ENCODE results near the gene HLCS. TPM values are rescaled to one million over a fixed set of nuclear protein-coding genes. Genes with fewer than 3 reads are reported as not detected.
A peak's percentile ranks its signal among the peaks of the same experiment; 100 is the strongest.

Gene HLCS
- total RNA-seq, 1 donor: 59.7 TPM

- peak overlapping the region; percentile 76 for H3K4me3 ChIP-seq (ENCODE audit: insufficient read depth, low read length)
- H3K27ac ChIP-seq (ENCODE audit: low read depth, low read length): no peak overlapping the region
- H3K36me3 ChIP-seq (ENCODE audit: insufficient read depth, low read length): no peaks in the 10 kb centered on the region
- H4K20me1 ChIP-seq (ENCODE audit: insufficient read depth, low read length): no peaks in the 10 kb centered on the region
- no peaks in the 10 kb centered on the region for H3K9me3 ChIP-seq (ENCODE audit: low read depth, low read length)
- TF ChIP-seq, protein P1, sequence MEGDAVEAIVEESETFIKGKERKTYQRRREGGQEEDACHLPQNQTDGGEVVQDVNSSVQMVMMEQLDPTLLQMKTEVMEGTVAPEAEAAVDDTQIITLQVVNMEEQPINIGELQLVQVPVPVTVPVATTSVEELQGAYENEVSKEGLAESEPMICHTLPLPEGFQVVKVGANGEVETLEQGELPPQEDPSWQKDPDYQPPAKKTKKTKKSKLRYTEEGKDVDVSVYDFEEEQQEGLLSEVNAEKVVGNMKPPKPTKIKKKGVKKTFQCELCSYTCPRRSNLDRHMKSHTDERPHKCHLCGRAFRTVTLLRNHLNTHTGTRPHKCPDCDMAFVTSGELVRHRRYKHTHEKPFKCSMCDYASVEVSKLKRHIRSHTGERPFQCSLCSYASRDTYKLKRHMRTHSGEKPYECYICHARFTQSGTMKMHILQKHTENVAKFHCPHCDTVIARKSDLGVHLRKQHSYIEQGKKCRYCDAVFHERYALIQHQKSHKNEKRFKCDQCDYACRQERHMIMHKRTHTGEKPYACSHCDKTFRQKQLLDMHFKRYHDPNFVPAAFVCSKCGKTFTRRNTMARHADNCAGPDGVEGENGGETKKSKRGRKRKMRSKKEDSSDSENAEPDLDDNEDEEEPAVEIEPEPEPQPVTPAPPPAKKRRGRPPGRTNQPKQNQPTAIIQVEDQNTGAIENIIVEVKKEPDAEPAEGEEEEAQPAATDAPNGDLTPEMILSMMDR (IDR thresholded peaks at IDR 0.05; ENCODE audit: extremely low read depth, low read depth, low read length): no peak
- H3K4me1 ChIP-seq (ENCODE audit: insufficient read depth, low read length): peaks cover 19% of the 10 kb centered on the region
- H3K79me2 ChIP-seq (ENCODE audit: insufficient read depth, low read length): no peaks in the 10 kb centered on the region
- H2AFZ ChIP-seq (ENCODE audit: low read length): peak overlapping the region; percentile 85
- H3K4me2 ChIP-seq (ENCODE audit: insufficient read depth, low read length): peak overlapping the region; percentile 91
- no peak for DNase-seq (ENCODE audit: insufficient read length, low spot score, missing footprints)
- no peaks in the 10 kb centered on the region for H3K27me3 ChIP-seq (ENCODE audit: insufficient read depth, low read length)
Observed at GRCh38 chr21:36980280-36981048, 14.0 kb upstream of the HLCS start.

- Histone ChIP-seq H3K4me2 (ENCODE audit: insufficient read depth, low read length) (peak overlapping the region; percentile 70), H3K27ac (ENCODE audit: low read depth, low read length) (no peak overlapping the region), H3K36me3 (ENCODE audit: insufficient read depth, low read length) (no peaks in the 10 kb centered on the region), H3K27me3 (ENCODE audit: insufficient read depth, low read length) (no peaks in the 10 kb centered on the region), H3K9me3 (ENCODE audit: low read depth, low read length) (no peaks in the 10 kb centered on the region), H3K4me3 (ENCODE audit: insufficient read depth, low read length) (peak overlapping the region; percentile 51), H3K4me1 (ENCODE audit: insufficient read depth, low read length) (peaks cover 19% of the 10 kb centered on the region), H2AFZ (ENCODE audit: low read length) (peak overlapping the region; percentile 74), H3K79me2 (ENCODE audit: insufficient read depth, low read length) (no peaks in the 10 kb centered on the region), H4K20me1 (ENCODE audit: insufficient read depth, low read length) (no peaks in the 10 kb centered on the region)
- peak; percentile 89 for DNase-seq (ENCODE audit: insufficient read length, low spot score, missing footprints)
- TF ChIP-seq, protein P1 (IDR thresholded peaks at IDR 0.05; ENCODE audit: extremely low read depth, low read depth, low read length): peak; percentile 88
Observed at GRCh38 chr21:36976882-36977651, 10.6 kb upstream of the HLCS start.

GRCh38 chr21:36976228-36976861 lies 9.9 kb upstream of the HLCS start:
- Histone ChIP-seq H3K27me3 (ENCODE audit: insufficient read depth, low read length) (no peaks in the 10 kb centered on the region), H2AFZ (ENCODE audit: low read length) (no peak overlapping the region), H3K4me3 (ENCODE audit: insufficient read depth, low read length) (no peak overlapping the region), H3K36me3 (ENCODE audit: insufficient read depth, low read length) (no peaks in the 10 kb centered on the region), H3K4me2 (ENCODE audit: insufficient read depth, low read length) (no peak overlapping the region), H3K79me2 (ENCODE audit: insufficient read depth, low read length) (no peaks in the 10 kb centered on the region), H3K4me1 (ENCODE audit: insufficient read depth, low read length) (peaks cover 19% of the 10 kb centered on the region), H4K20me1 (ENCODE audit: insufficient read depth, low read length) (no peaks in the 10 kb centered on the region), H3K9me3 (ENCODE audit: low read depth, low read length) (no peaks in the 10 kb centered on the region), H3K27ac (ENCODE audit: low read depth, low read length) (no peak overlapping the region)
- no peak for DNase-seq (ENCODE audit: insufficient read length, low spot score, missing footprints)
- TF ChIP-seq, protein P1 (IDR thresholded peaks at IDR 0.05; ENCODE audit: extremely low read depth, low read depth, low read length): no peak

GRCh38 chr21:36974851-36975192 lies 8.4 kb upstream of the HLCS start:
- H3K27me3 ChIP-seq (ENCODE audit: insufficient read depth, low read length): no peaks in the 10 kb centered on the region
- no peak overlapping the region for H3K27ac ChIP-seq (ENCODE audit: low read depth, low read length)
- no peak overlapping the region for H3K4me2 ChIP-seq (ENCODE audit: insufficient read depth, low read length)
- H3K9me3 ChIP-seq (ENCODE audit: low read depth, low read length): no peaks in the 10 kb centered on the region
- H4K20me1 ChIP-seq (ENCODE audit: insufficient read depth, low read length): no peaks in the 10 kb centered on the region
- TF ChIP-seq, protein P1 (IDR thresholded peaks at IDR 0.05; ENCODE audit: extremely low read depth, low read depth, low read length): no peak
- no peak overlapping the region for H3K4me3 ChIP-seq (ENCODE audit: insufficient read depth, low read length)
- no peak overlapping the region for H2AFZ ChIP-seq (ENCODE audit: low read length)
- no peaks in the 10 kb centered on the region for H3K79me2 ChIP-seq (ENCODE audit: insufficient read depth, low read length)
- DNase-seq (ENCODE audit: insufficient read length, low spot score, missing footprints): no peak
- peaks cover 8% of the 10 kb centered on the region for H3K4me1 ChIP-seq (ENCODE audit: insufficient read depth, low read length)
- H3K36me3 ChIP-seq (ENCODE audit: insufficient read depth, low read length): no peaks in the 10 kb centered on the region

Data from osteoblast (primary cell).